ENCODE results near the gene GPR22.

DNA sequence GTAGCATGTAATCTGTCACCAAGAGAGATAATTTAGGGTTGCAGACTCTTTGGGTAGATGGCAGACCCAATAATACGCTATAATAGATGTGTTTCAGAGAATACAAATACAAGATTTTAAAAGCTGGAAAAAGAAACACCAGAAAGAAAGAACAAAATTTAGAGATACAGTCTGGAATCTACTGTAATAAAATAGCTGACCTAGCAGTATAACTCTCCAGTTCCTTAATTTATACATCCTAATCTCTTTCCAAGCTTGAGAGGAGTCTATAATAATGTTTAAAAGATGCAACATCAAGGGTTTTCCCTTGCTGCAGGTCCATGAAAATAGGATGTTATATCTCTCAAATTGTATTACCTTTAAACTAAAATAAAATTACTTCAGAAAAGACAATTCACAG lies 27.2 kb upstream of the GPR22 start:
- TF ChIP-seq POLR2A (IDR thresholded peaks at IDR 0.05) = no peak
- TF ChIP-seq, protein P1, sequence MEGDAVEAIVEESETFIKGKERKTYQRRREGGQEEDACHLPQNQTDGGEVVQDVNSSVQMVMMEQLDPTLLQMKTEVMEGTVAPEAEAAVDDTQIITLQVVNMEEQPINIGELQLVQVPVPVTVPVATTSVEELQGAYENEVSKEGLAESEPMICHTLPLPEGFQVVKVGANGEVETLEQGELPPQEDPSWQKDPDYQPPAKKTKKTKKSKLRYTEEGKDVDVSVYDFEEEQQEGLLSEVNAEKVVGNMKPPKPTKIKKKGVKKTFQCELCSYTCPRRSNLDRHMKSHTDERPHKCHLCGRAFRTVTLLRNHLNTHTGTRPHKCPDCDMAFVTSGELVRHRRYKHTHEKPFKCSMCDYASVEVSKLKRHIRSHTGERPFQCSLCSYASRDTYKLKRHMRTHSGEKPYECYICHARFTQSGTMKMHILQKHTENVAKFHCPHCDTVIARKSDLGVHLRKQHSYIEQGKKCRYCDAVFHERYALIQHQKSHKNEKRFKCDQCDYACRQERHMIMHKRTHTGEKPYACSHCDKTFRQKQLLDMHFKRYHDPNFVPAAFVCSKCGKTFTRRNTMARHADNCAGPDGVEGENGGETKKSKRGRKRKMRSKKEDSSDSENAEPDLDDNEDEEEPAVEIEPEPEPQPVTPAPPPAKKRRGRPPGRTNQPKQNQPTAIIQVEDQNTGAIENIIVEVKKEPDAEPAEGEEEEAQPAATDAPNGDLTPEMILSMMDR (IDR thresholded peaks at IDR 0.05) = no peak

Data from testis (tissue), 2 donors.